ENCODE data around the gene TCF4. TPM values are rescaled to one million over a fixed set of nuclear protein-coding genes. Genes with fewer than 3 reads are reported as not detected.
A peak's percentile ranks its signal among the peaks of the same experiment; 100 is the strongest.

TCF4 gene
- total and polyA plus RNA-seq, 2 experiments from 2014 or later, result 77.7 to 89.2 TPM

DNA sequence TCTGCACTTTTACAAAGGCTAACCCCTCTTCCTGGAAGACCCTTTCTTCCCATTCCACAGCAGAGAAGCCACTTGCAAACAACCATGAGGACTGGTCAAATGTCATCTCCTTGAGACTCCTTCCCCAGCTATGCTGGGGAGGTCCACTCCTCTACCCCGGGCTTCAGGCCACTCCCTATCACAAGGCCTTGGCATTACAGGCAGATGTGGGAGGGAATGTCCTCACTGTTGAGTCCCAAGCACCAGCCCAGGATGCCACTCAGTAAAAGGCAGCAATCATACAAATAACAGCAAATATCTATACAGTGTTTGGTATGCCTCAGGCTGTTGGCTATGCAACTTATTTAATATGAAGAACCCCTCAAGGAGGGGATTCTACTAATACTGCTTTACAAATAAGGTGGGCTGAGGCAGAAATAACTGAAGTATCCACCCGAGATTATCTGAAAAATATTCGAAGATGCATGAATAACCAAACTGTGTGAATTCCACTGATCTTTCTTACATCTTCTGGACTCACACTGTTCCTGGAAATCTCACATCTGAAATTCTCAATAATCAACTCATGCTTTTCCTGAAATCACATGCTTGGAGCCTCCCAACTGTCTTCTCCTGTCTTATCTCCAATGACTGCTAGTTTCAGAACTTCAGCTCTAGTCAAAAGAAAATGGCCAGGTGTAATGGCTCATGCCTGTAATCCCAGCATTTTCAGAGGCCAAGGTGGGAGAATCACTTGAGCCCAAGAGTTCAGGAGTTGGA, 226.3 kb downstream of the TCF4 start (continued):
- TF ChIP-seq REST (IDR thresholded peaks at IDR 0.05; ENCODE audit: unreplicated experiment) (no peak), POLR2AphosphoS5 (IDR thresholded peaks at IDR 0.05; ENCODE audit: low read depth) (no peak), EZH2 (IDR thresholded peaks at IDR 0.05; ENCODE audit: low read depth, unreplicated experiment) (no peak), NANOG (IDR thresholded peaks at IDR 0.05; ENCODE audit: borderline replicate concordance) (no peak)
- TF ChIP-seq, protein P1, sequence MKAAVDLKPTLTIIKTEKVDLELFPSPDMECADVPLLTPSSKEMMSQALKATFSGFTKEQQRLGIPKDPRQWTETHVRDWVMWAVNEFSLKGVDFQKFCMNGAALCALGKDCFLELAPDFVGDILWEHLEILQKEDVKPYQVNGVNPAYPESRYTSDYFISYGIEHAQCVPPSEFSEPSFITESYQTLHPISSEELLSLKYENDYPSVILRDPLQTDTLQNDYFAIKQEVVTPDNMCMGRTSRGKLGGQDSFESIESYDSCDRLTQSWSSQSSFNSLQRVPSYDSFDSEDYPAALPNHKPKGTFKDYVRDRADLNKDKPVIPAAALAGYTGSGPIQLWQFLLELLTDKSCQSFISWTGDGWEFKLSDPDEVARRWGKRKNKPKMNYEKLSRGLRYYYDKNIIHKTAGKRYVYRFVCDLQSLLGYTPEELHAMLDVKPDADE (IDR thresholded peaks at IDR 0.05), result no peak

DNA sequence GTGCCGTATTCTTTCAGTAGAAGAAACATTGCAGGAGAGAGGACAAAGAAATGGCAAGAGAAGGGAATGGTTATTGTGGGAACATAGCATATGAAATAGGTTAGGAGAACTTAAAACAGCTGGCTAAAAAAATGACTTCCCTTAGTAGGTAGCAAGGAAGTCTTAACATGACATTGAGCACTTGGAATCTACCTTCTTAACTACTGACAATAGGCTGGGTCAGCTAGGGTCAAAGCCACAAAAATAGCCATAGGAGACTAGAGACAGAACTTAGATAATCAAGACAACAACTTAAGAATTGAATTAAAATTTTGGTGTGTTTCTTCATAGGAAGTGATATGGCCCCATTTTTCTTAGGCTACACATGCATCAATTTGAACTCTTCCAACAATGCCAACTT, 227.9 kb downstream of the TCF4 start:
- Histone ChIP-seq H3K9me2 (ENCODE audit: insufficient read depth) (no peaks in the 10 kb centered on the region), H2AFZ (no peak overlapping the region), H3K27me3 (ENCODE audit: insufficient read depth) (no peaks in the 10 kb centered on the region), H4K20me1 (replicated peaks; ENCODE audit: insufficient read depth) (no peaks in the 10 kb centered on the region), H3K36me3 (ENCODE audit: insufficient read depth) (no peaks in the 10 kb centered on the region), H3F3A (replicated peaks; ENCODE audit: low read depth) (no peaks in the 10 kb centered on the region), H3K4me1 (ENCODE audit: insufficient read depth) (peaks cover 17% of the 10 kb centered on the region), H3K79me2 (replicated peaks; ENCODE audit: insufficient read depth) (peaks cover 14% of the 10 kb centered on the region), H3K4me3 (no peak overlapping the region), H3K27ac (ENCODE audit: low read depth) (no peak overlapping the region), H3K4me2 (0 out of 2 replicates have a peak overlapping the region, but pooled peaks have one; percentile 21)
- Mint-ChIP-seq H3K4me3 (no peak overlapping the region), H3K4me1 (peaks cover 39% of the 10 kb centered on the region), H3K36me3 (ENCODE audit: low read depth) (no peaks in the 10 kb centered on the region), H3K27ac (no peak overlapping the region), H3K9me3 (no peaks in the 10 kb centered on the region; the same call in 2 of the 3 replicates), H3K27me3 (ENCODE audit: insufficient read depth, low read depth, poor library complexity) (peaks cover 9% of the 10 kb centered on the region)
- ATAC-seq, result no peak
- DNase-seq (ENCODE audit: low spot score), result no peak
- TF ChIP-seq CTCF (conservative IDR thresholded peaks at IDR 0.05; ENCODE audit: low read depth in 2 of 2) (no peak), CREB1 (CRISPR knock-in tag; IDR thresholded peaks at IDR 0.05; ENCODE audit: low read depth) (no peak), EZH2phosphoT487 (IDR thresholded peaks at IDR 0.05; ENCODE audit: unreplicated experiment) (no peak), JUNB (IDR thresholded peaks at IDR 0.05; ENCODE audit: unreplicated experiment) (no peak), ZNF331 (CRISPR knock-in tag; IDR thresholded peaks at IDR 0.05; ENCODE audit: low read depth) (no peak), POLR2AphosphoS5 (IDR thresholded peaks at IDR 0.05; ENCODE audit: low read depth) (no peak)
- TF ChIP-seq, protein P2, sequence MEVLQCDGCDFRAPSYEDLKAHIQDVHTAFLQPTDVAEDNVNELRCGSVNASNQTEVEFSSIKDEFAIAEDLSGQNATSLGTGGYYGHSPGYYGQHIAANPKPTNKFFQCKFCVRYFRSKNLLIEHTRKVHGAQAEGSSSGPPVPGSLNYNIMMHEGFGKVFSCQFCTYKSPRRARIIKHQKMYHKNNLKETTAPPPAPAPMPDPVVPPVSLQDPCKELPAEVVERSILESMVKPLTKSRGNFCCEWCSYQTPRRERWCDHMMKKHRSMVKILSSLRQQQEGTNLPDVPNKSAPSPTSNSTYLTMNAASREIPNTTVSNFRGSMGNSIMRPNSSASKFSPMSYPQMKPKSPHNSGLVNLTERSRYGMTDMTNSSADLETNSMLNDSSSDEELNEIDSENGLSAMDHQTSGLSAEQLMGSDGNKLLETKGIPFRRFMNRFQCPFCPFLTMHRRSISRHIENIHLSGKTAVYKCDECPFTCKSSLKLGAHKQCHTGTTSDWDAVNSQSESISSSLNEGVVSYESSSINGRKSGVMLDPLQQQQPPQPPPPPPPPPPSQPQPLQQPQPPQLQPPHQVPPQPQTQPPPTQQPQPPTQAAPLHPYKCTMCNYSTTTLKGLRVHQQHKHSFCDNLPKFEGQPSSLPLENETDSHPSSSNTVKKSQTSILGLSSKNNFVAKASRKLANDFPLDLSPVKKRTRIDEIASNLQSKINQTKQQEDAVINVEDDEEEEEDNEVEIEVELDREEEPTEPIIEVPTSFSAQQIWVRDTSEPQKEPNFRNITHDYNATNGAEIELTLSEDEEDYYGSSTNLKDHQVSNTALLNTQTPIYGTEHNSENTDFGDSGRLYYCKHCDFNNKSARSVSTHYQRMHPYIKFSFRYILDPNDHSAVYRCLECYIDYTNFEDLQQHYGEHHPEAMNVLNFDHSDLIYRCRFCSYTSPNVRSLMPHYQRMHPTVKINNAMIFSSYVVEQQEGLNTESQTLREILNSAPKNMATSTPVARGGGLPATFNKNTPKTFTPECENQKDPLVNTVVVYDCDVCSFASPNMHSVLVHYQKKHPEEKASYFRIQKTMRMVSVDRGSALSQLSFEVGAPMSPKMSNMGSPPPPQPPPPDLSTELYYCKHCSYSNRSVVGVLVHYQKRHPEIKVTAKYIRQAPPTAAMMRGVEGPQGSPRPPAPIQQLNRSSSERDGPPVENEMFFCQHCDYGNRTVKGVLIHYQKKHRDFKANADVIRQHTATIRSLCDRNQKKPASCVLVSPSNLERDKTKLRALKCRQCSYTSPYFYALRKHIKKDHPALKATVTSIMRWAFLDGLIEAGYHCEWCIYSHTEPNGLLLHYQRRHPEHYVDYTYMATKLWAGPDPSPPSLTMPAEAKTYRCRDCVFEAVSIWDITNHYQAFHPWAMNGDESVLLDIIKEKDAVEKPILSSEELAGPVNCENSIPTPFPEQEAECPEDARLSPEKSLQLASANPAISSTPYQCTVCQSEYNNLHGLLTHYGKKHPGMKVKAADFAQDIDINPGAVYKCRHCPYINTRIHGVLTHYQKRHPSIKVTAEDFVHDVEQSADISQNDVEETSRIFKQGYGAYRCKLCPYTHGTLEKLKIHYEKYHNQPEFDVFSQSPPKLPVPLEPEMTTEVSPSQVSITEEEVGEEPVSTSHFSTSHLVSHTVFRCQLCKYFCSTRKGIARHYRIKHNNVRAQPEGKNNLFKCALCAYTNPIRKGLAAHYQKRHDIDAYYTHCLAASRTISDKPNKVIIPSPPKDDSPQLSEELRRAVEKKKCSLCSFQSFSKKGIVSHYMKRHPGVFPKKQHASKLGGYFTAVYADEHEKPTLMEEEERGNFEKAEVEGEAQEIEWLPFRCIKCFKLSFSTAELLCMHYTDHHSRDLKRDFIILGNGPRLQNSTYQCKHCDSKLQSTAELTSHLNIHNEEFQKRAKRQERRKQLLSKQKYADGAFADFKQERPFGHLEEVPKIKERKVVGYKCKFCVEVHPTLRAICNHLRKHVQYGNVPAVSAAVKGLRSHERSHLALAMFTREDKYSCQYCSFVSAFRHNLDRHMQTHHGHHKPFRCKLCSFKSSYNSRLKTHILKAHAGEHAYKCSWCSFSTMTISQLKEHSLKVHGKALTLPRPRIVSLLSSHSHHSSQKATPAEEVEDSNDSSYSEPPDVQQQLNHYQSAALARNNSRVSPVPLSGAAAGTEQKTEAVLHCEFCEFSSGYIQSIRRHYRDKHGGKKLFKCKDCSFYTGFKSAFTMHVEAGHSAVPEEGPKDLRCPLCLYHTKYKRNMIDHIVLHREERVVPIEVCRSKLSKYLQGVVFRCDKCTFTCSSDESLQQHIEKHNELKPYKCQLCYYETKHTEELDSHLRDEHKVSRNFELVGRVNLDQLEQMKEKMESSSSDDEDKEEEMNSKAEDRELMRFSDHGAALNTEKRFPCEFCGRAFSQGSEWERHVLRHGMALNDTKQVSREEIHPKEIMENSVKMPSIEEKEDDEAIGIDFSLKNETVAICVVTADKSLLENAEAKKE (CRISPR knock-in tag; IDR thresholded peaks at IDR 0.05), result no peak

All from GM23338 (cell line).